Mucosa of rectum (tissue), 2 donors: Measurements from ENCODE around the gene LARP4B.

ENCODE experiments used
- H3K27ac ChIP-seq, 2 donors: one replicate each; pipeline ENCODE4 v1.7.0; 2013; ENCODE audit warnings: inconsistent platforms in 2 of 2, low read depth in 2 of 2, low read length in 2 of 2
- H3K27me3 ChIP-seq, 2 donors: one replicate each; pipeline ENCODE4 v1.7.0; 2013; ENCODE audit warnings: low read length in 2 of 2; ENCODE audit not compliant: control insufficient read depth in 2 of 2, insufficient read depth in 2 of 2
- H3K36me3 ChIP-seq, 2 donors: one replicate each; pipeline ENCODE4 v1.7.0; 2013; ENCODE audit warnings: low read length in 2 of 2; ENCODE audit not compliant: control insufficient read depth in 2 of 2, insufficient read depth in 2 of 2
- H3K4me1 ChIP-seq, 2 donors: one replicate each; pipeline ENCODE4 v1.7.0; 2013; ENCODE audit warnings: low read length in 2 of 2, mild to moderate bottlenecking in 1 of 2; ENCODE audit not compliant: control insufficient read depth in 2 of 2, insufficient read depth in 2 of 2
- H3K4me3 ChIP-seq, 2 donors: one replicate each; pipeline ENCODE4 v1.7.0; 2013; ENCODE audit warnings: low read length in 2 of 2
- H3K9ac ChIP-seq, 2 donors: one replicate each; pipeline ENCODE4 v1.7.0; 2013; ENCODE audit warnings: low read length in 2 of 2, low read depth in 1 of 2, mild to moderate bottlenecking in 1 of 2
- H3K9me3 ChIP-seq, 2 donors: one replicate each; pipeline ENCODE4 v1.7.0; 2013; ENCODE audit warnings: low read length in 2 of 2; ENCODE audit not compliant: control insufficient read depth in 2 of 2
- donor health status: healthy.
- donor health status: Normal muscosa, but diverticular disease.

The LARP4B gene

GRCh38 chr10:804787-805619 is 126.5 kb downstream of the LARP4B start:
- H3K9ac ChIP-seq, result no peak overlapping the region
- H3K27me3 ChIP-seq, result no peaks in the 10 kb centered on the region

GRCh38 chr10:804191-804781 is 127.2 kb downstream of the LARP4B start:
- Histone ChIP-seq H3K4me3 (no peak overlapping the region), H3K27me3 (no peaks in the 10 kb centered on the region), H3K9ac (no peak overlapping the region), H3K27ac (no peak overlapping the region), H3K36me3 (peaks cover 22 to 23% of the 10 kb centered on the region in 2 donors), H3K9me3 (no peaks in the 10 kb centered on the region), H3K4me1 (no peaks in the 10 kb centered on the region)

More at GRCh38 chr10:804787-805619, 126.5 kb downstream of the LARP4B start:
- H3K9me3 ChIP-seq, result no peaks in the 10 kb centered on the region
- no peaks in the 10 kb centered on the region for H3K4me1 ChIP-seq
- H3K27ac ChIP-seq, result no peak overlapping the region
- no peak overlapping the region for H3K4me3 ChIP-seq
- peaks cover 27 to 28% of the 10 kb centered on the region in 2 donors for H3K36me3 ChIP-seq

- peaks cover 0 to 3% of the 10 kb centered on the region in 2 donors for H3K9me3 ChIP-seq
- H3K27ac ChIP-seq, result no peak overlapping the region
- no peaks in the 10 kb centered on the region for H3K4me1 ChIP-seq
- no peaks in the 10 kb centered on the region for H3K27me3 ChIP-seq
- no peak overlapping the region for H3K4me3 ChIP-seq
- peaks cover 14 to 16% of the 10 kb centered on the region in 2 donors for H3K36me3 ChIP-seq
- no peak overlapping the region for H3K9ac ChIP-seq
These were observed 128.3 kb downstream of the LARP4B start for GRCh38 chr10:803041-803741.

- Histone ChIP-seq H3K27me3 (no peaks in the 10 kb centered on the region), H3K27ac (no peak overlapping the region), H3K4me1 (no peaks in the 10 kb centered on the region), H3K9me3 (peaks cover 0 to 3% of the 10 kb centered on the region in 2 donors), H3K4me3 (no peak overlapping the region), H3K36me3 (peaks cover 8 to 9% of the 10 kb centered on the region in 2 donors), H3K9ac (no peak overlapping the region)
These were observed 129.0 kb downstream of the LARP4B start for GRCh38 chr10:802506-802905.

- Histone ChIP-seq H3K4me3 (no peak overlapping the region), H3K27ac (no peak overlapping the region), H3K9ac (no peak overlapping the region), H3K4me1 (no peaks in the 10 kb centered on the region), H3K27me3 (no peaks in the 10 kb centered on the region), H3K36me3 (no peaks in the 10 kb centered on the region), H3K9me3 (peaks cover 0 to 3% of the 10 kb centered on the region in 2 donors)
These were observed 134.3 kb downstream of the LARP4B start for GRCh38 chr10:797179-797578.

- H3K27me3 ChIP-seq, result no peaks in the 10 kb centered on the region
These were observed 135.3 kb downstream of the LARP4B start for GRCh38 chr10:796233-796632.

GRCh38 chr10:794382-794956 is 137.0 kb downstream of the LARP4B start:
- H3K36me3 ChIP-seq, result no peaks in the 10 kb centered on the region

More at GRCh38 chr10:796233-796632, 135.3 kb downstream of the LARP4B start:
- Histone ChIP-seq H3K9ac (no peak overlapping the region), H3K27ac (no peak overlapping the region), H3K36me3 (no peaks in the 10 kb centered on the region), H3K4me1 (no peaks in the 10 kb centered on the region), H3K4me3 (no peak overlapping the region), H3K9me3 (peaks cover 0 to 3% of the 10 kb centered on the region in 2 donors)

GRCh38 chr10:792792-793100 is 138.8 kb downstream of the LARP4B start:
- Histone ChIP-seq H3K9ac (no peak overlapping the region), H3K27me3 (no peaks in the 10 kb centered on the region), H3K4me3 (no peak overlapping the region), H3K4me1 (peaks cover 3 to 16% of the 10 kb centered on the region in 2 donors), H3K36me3 (no peaks in the 10 kb centered on the region), H3K9me3 (no peaks in the 10 kb centered on the region), H3K27ac (no peak overlapping the region)

More at GRCh38 chr10:794382-794956, 137.0 kb downstream of the LARP4B start:
- peaks cover 0 to 3% of the 10 kb centered on the region in 2 donors for H3K4me1 ChIP-seq
- peaks cover 0 to 3% of the 10 kb centered on the region in 2 donors for H3K9me3 ChIP-seq
- H3K9ac ChIP-seq, result no peak overlapping the region
- H3K4me3 ChIP-seq, result no peak overlapping the region
- H3K27me3 ChIP-seq, result no peaks in the 10 kb centered on the region
- no peak overlapping the region for H3K27ac ChIP-seq

- Histone ChIP-seq H3K4me1 (peaks cover 3 to 16% of the 10 kb centered on the region in 2 donors), H3K27me3 (no peaks in the 10 kb centered on the region), H3K36me3 (no peaks in the 10 kb centered on the region), H3K9ac (no peak overlapping the region), H3K9me3 (no peaks in the 10 kb centered on the region), H3K27ac (no peak overlapping the region), H3K4me3 (no peak overlapping the region)
These were observed 139.3 kb downstream of the LARP4B start for GRCh38 chr10:792083-792791.
